ENCODE results near the gene CNTN1. TPM values are rescaled to one million over a fixed set of nuclear protein-coding genes. Genes with fewer than 3 reads are reported as not detected.

CNTN1 gene
- total RNA-seq, 1 experiment from 2014 or later, result 6.5 TPM

GRCh38 chr12:40647651-40648050 lies 44.6 kb upstream of the CNTN1 start:
- Histone ChIP-seq H2BK20ac (ENCODE audit: low read depth, low read length, poor library complexity, severe bottlenecking) (no peak overlapping the region), H3K14ac (ENCODE audit: insufficient read depth, low read length) (no peak overlapping the region), H3K23ac (ENCODE audit: insufficient read length, low read depth, low read length) (no peak overlapping the region), H2AK5ac (ENCODE audit: insufficient read length, low read length) (no peak overlapping the region), H3K9me3 (ENCODE audit: control insufficient read depth, low read depth, low read length) (peaks cover 5% of the 10 kb centered on the region), H2BK12ac (ENCODE audit: insufficient read length, low read depth, low read length) (no peak overlapping the region), H3K56ac (ENCODE audit: insufficient read length, low read depth, low read length) (no peak overlapping the region), H3K27me3 (ENCODE audit: insufficient read depth, low read length) (no peaks in the 10 kb centered on the region), H2BK5ac (ENCODE audit: insufficient read length, low read length) (no peak overlapping the region), H4K20me1 (ENCODE audit: control insufficient read depth, insufficient read depth, insufficient read length) (no peaks in the 10 kb centered on the region), H3K4me2 (ENCODE audit: insufficient read depth, insufficient read length, low read length) (no peak overlapping the region), H3K4me1 (ENCODE audit: insufficient read depth, low read length) (peaks cover 2% of the 10 kb centered on the region; the same call in 1 of the 2 replicates), H3K79me1 (ENCODE audit: insufficient read depth, low read depth, low read length, poor library complexity, severe bottlenecking) (no peaks in the 10 kb centered on the region), H3K27ac (ENCODE audit: insufficient read length, low read depth, low read length) (no peak overlapping the region), H4K91ac (ENCODE audit: insufficient read length, low read depth, low read length) (no peak overlapping the region), H3K23me2 (ENCODE audit: insufficient read length, low read depth, low read length, poor library complexity, severe bottlenecking) (no peaks in the 10 kb centered on the region), H3K4ac (ENCODE audit: low read depth, low read length) (no peak overlapping the region), H4K5ac (ENCODE audit: insufficient read length, low read depth, low read length) (no peak overlapping the region), H2AFZ (ENCODE audit: low read length) (no peak overlapping the region), H3T11ph (ENCODE audit: low read length) (no peak overlapping the region), H4K8ac (replicated peaks; ENCODE audit: insufficient read length, low read depth, low read length) (no peak overlapping the region), H3K9ac (ENCODE audit: extremely low read depth, insufficient read length, low read length) (no peak overlapping the region), H2BK120ac (ENCODE audit: low read depth, low read length, poor library complexity, severe bottlenecking) (no peak overlapping the region), H2BK15ac (ENCODE audit: low read depth, low read length) (no peak overlapping the region), H3K18ac (ENCODE audit: insufficient read length, low read depth, low read length) (no peak overlapping the region), H3K79me2 (ENCODE audit: insufficient read depth, low read length) (no peaks in the 10 kb centered on the region)
- peaks cover 9 to 10% of the 10 kb centered on the region in 2 experiments for H3K9me3 Mint-ChIP-seq
- no CpG with 5 or more reads among the region's 2 CpGs for WGBS (ENCODE audit: extremely low coverage, insufficient read length, low lambda C conversion rate)
- no peak overlapping the region for H3K4me3 Mint-ChIP-seq
- no peak overlapping the region for H3K27ac Mint-ChIP-seq
- DNase-seq, result no peak
- no peaks in the 10 kb centered on the region for H3K27me3 Mint-ChIP-seq (ENCODE audit: low read depth)
- peaks cover 4 to 8% (median 7%) of the 10 kb centered on the region in 3 experiments for H3K36me3 Mint-ChIP-seq (ENCODE audit: insufficient read depth in 1 of 3, low read depth in 3 of 3)
- no peak for TF ChIP-seq CTCF (conservative IDR thresholded peaks at IDR 0.05)
- peaks cover 30 to 32% of the 10 kb centered on the region in 2 experiments for H3K4me1 Mint-ChIP-seq

Measured in H9 (cell line).